NB4 (cell line): ENCODE measurements around the gene SLC16A13.

Source experiments
- POLR2A ChIP-seq: IDR thresholded peaks from 2 replicates; pipeline ENCODE4 v1.6.1; 2011; ENCODE audit warnings: mild to moderate bottlenecking; ENCODE audit not compliant: insufficient read length; ENCODE audit errors: extremely low read depth
- TF ChIP-seq, protein P1 (sequence below): IDR thresholded peaks from one replicate; pipeline ENCODE4 v1.5.1; 2012; ENCODE audit warnings: low read depth, low read length
- TF ChIP-seq, protein P2 (sequence below): IDR thresholded peaks from 2 replicates; pipeline ENCODE4 v1.6.1; 2011; ENCODE audit warnings: low read depth, low read length

DNA sequence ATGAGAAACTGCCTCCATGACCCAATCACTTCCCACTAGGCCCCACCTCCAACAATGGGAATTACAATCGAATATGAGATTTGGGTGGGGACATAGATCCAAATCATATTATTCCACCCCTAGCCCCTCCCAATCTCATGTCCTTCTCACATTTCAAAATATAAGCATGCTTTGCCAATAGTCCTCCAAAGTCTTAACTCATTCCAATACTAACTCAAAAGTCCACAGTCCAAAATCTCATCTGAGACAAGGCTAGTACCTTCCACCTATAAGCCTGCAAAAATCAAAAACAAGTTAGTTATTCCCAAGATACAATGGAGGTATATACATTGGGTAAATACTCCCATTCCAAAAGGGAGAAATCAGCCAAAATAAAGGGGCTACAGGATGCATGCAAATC lies 31.4 kb downstream of the SLC16A13 start:
- TF ChIP-seq, protein P1, sequence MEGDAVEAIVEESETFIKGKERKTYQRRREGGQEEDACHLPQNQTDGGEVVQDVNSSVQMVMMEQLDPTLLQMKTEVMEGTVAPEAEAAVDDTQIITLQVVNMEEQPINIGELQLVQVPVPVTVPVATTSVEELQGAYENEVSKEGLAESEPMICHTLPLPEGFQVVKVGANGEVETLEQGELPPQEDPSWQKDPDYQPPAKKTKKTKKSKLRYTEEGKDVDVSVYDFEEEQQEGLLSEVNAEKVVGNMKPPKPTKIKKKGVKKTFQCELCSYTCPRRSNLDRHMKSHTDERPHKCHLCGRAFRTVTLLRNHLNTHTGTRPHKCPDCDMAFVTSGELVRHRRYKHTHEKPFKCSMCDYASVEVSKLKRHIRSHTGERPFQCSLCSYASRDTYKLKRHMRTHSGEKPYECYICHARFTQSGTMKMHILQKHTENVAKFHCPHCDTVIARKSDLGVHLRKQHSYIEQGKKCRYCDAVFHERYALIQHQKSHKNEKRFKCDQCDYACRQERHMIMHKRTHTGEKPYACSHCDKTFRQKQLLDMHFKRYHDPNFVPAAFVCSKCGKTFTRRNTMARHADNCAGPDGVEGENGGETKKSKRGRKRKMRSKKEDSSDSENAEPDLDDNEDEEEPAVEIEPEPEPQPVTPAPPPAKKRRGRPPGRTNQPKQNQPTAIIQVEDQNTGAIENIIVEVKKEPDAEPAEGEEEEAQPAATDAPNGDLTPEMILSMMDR = no peak
- no peak for TF ChIP-seq POLR2A
- TF ChIP-seq, protein P2, sequence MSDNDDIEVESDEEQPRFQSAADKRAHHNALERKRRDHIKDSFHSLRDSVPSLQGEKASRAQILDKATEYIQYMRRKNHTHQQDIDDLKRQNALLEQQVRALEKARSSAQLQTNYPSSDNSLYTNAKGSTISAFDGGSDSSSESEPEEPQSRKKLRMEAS = no peak
